NCI-H2107 treated with DMSO at 0.1 percent for 48 hours (cell line): ENCODE measurements around the gene LMCD1.

Source experiments
- DNase-seq: peaks from one replicate; lab custom pipeline; 2025; ENCODE audit not compliant: unreplicated experiment; lab: John Stamatoyannopoulos, UW

The LMCD1 gene, protein sequence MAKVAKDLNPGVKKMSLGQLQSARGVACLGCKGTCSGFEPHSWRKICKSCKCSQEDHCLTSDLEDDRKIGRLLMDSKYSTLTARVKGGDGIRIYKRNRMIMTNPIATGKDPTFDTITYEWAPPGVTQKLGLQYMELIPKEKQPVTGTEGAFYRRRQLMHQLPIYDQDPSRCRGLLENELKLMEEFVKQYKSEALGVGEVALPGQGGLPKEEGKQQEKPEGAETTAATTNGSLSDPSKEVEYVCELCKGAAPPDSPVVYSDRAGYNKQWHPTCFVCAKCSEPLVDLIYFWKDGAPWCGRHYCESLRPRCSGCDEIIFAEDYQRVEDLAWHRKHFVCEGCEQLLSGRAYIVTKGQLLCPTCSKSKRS

DNA sequence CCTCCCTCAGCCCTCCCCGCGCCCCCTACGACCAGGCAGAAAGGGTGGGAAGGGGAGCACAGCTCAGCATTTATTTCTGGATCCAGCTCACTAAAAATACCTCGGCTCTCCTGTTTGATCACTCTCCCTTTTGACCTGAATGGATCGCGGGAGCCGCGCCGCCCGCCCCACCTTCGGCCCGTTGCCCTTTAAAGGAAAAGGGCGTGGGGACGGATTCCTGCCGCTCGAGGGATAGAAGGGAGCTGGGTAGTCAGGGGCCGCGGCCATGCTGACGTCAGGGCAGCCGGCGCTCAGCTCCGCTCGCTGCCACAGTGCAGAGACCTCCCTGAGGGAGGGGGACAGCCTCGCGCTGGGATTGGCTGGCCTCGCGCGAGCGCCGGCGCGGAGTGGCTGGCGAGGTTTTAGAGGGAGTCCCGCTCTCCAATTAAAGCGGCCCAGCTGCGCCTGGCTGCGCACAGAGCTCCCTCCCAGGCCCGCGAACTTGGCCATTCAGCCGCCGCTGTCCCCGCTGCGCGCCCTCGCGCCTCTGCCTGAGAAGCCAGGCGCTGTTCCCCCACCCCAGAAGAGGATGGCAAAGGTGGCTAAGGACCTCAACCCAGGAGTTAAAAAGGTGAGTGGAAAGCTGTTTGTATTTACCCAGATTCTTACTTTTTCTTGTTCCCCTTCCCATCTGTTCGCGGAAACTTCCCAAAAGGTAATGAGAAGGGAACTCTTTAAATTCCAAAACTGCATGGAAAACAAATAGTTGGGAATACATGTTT lies at the start of gene LMCD1:
Gene LMCD1, plus strand, starts transcription at position 453 of the 761 bp plus-strand sequence. Its CDS starts 116 bp downstream, at position 569.
- no peak for DNase-seq

- DNase-seq, result no peak
Measured at GRCh38 chr3:8452112-8452511, 49.5 kb upstream of the LMCD1 start.

DNA sequence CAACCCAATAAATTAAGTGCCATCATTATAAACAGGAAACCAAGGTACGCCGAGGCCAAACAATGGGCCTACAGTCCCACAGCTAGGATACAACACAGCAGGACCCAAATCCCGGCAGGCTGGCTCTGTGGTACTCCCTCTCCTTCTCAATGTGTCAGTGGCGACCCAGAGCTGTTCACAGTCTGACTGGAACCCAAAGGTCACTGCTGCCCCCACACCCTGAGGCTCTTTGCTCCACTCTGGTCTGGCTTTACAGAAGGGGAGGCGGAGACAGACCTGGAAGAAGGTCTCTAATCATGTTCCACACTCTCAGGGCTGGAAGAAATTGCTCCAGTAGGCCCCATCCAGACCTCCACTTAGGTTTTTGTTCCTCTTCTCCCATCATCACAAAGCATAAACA lies 48.5 kb upstream of the LMCD1 start:
- DNase-seq, result no peak

GRCh38 chr3:8455526-8456411 lies 45.9 kb upstream of the LMCD1 start:
- no peak for DNase-seq

DNA sequence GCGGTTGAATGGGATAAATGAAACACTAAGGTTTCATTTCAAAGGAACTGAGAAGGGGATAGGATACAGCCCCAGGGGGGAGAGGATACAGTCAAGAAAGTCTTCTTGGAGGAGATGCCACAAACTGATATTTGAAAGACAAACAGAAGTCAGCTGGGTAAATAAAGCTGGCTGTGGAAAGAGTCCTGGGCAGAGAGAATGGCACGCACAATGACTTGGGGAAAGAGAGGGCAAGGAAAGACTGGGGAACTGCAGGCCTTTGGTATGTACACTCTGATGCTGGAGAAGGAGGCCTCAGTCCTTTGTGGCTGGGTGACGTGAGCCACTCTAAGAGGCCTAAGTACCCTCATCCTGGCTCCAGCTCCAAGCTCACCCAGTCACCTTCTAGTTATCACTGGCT lies 45.2 kb upstream of the LMCD1 start:
- no peak for DNase-seq

GRCh38 chr3:8457039-8457438 lies 44.6 kb upstream of the LMCD1 start:
- DNase-seq, result no peak

DNA sequence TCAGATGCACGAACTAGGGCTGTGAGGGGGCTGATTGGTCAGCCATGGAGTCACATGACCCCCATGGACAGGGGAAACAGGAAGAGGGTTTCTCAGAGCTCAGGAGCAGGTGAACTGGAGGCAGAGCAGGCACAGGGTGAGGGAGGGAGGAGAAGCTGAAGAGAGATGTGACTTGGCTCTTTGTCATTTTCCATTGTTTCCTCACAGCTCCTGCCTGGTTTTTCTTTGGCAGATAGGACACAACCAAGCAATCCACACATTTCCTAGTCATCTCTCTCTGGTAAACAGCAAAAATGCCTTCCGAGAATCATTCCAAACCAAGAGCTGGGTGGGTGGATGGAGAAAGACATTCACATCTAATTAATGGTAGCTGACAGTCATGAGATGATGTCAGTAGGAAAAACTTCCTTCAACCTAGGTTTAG lies 43.4 kb upstream of the LMCD1 start:
- no peak for DNase-seq

GRCh38 chr3:8458711-8459110 lies 42.9 kb upstream of the LMCD1 start:
- no peak for DNase-seq

DNA sequence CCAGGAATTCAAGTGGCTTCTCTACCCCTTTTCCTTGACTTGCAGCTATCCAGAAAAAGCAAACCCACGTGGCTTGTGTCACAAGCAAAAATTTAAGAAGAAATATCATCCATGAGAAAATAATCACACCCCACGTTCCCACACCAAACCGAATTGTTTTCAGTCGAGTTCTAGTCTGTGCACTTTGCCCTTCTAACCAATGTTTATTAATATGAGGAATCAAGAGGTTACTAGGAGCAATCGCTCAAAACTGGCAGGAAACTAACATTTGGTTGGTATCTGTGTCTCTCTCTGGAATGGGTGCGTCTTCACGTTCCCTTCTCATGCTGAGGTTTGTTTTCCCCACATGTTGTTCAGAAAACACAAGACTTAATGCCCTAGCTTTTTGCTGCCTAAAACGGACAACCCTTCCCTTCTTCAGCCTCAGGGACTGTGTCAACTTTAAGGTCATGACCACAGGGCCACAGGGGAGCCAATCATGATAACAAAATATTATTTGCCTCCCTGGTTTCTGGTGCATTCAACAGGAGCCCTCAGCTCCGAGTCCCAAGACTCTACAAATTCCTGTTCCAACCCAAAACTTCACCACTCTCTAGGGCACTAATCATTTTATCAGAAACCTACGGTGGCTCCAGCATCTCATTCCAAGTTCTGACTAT lies 41.4 kb upstream of the LMCD1 start:
- DNase-seq, result no peak

GRCh38 chr3:8460815-8461456 lies 40.7 kb upstream of the LMCD1 start:
- DNase-seq, result no peak

DNA sequence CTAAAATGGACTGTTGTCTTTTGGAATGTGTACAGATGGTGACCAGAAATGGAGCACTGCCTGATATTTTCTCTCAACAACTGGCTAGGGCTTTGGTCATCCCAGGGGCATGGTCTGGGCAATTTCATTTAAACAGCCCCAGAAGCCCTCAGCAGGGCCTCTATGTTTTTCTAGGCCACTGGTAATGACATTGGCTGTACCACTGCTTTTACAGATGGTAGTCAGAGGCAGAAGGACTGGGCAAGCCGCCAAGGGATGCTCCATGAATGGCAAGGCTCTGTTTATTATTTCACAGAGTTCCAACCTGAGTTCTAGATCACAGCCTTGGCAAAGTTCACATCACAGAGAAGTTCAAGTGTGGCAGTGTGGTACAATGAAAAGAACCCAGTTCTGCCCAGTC lies 37.0 kb upstream of the LMCD1 start:
- DNase-seq, result no peak

DNA sequence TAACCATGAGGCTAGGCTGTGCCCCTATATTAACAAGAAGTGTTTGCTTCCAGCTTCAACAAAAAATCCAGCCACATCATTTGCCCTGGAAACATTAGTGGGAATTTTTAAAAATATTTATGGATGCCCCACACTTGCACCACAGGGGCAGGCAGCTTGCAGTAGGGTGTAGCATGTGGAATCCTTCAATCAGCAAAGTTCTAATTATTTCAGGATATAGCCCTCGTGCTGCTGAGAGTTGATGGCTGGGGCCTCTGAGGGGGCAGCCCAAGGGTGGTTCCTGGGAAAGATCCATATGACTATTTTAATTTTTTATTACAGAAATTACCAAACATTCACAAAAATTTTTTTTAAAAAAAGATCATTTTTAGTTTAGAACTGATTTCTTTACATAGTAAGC lies 35.1 kb upstream of the LMCD1 start:
- no peak for DNase-seq

GRCh38 chr3:8470801-8471200 lies 30.8 kb upstream of the LMCD1 start:
- DNase-seq, result no peak

DNA sequence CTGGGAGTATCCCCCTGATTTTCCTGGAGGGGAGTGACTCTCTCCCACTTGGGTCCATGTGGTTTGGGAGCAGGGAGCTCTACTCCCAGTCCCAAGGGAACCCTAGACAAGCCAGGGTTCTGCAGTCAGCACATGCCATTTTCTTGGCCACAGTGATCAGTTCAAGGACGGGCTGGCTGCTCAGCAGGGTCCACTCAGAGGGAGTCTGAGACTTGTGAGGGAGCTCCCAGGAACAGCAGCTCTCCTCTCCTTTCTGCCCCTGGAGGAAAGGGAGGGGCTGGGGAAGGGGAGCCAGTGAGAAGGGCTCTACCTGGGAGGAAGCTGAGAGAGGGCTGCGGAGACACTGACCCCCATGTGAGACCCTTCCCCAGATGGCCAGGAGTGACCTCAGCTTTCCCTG lies 29.1 kb upstream of the LMCD1 start:
- DNase-seq, result no peak

DNA sequence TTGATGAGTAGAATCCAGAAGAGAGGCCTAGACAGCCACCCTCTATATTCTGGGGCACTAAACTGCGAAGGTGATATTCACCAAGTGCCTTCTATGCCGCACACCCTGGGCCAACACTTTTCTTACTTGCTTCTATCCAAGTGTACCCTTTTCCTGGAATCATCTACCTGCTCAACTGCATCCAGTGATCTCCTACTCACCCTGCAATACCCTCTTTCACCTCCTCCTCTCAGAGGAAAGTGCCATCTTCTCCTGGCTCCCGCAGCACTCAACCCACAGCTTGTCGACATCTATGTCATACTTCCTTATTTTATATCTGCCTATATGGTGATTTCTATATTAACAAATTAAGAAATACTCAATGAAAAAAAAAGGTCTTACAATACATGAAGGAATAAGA lies 28.6 kb upstream of the LMCD1 start:
- DNase-seq, result no peak

- DNase-seq, result no peak
Measured at GRCh38 chr3:8473990-8474389, 27.6 kb upstream of the LMCD1 start.

- no peak for DNase-seq
Measured at GRCh38 chr3:8474991-8475390, 26.6 kb upstream of the LMCD1 start.

DNA sequence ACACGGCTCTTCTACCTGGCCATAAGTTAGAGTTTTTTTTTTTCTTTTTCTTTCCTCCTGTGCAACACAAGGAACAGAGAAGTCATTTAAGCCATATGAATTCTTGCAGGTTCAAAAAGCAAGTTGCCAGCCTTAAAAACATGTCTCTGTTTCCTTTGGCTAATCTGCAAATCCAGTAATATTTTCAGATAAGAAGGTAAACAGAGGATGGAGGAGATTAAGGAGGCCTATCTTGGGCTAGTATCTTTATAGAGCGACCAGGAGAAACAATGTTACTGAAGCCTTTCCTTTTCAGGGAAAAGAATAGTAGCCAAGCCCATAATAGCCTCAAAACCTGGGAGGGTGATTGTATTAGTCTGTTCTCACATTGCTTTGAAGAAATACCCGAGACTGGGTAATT lies 20.9 kb upstream of the LMCD1 start:
- DNase-seq, result no peak

GRCh38 chr3:8481380-8481779 lies 20.2 kb upstream of the LMCD1 start:
- no peak for DNase-seq

GRCh38 chr3:8482263-8482662 lies 19.4 kb upstream of the LMCD1 start:
- DNase-seq, result no peak
